Activated CD4-positive, alpha-beta T cell treated with anti-CD3 and anti-CD28 coated beads, Interleukin-10, Interleukin-2, amounts not matched to agents 100 ng/mL and 50 ng/mL, durations not matched to agents 16 hours and 8 hours (primary cell): ENCODE data around the gene TMEM131.
A peak's percentile ranks its signal among the peaks of the same experiment; 100 is the strongest.
"Not testable (repeated sequence)": the region's sequence is repeated elsewhere in the genome, so short reads cannot be mapped to it uniquely, and the experiment has no call there.

Experiments
- DNase-seq: peaks from one replicate; pipeline ENCODE4 v3.0.0-alpha.2; 2020

The TMEM131 gene, protein sequence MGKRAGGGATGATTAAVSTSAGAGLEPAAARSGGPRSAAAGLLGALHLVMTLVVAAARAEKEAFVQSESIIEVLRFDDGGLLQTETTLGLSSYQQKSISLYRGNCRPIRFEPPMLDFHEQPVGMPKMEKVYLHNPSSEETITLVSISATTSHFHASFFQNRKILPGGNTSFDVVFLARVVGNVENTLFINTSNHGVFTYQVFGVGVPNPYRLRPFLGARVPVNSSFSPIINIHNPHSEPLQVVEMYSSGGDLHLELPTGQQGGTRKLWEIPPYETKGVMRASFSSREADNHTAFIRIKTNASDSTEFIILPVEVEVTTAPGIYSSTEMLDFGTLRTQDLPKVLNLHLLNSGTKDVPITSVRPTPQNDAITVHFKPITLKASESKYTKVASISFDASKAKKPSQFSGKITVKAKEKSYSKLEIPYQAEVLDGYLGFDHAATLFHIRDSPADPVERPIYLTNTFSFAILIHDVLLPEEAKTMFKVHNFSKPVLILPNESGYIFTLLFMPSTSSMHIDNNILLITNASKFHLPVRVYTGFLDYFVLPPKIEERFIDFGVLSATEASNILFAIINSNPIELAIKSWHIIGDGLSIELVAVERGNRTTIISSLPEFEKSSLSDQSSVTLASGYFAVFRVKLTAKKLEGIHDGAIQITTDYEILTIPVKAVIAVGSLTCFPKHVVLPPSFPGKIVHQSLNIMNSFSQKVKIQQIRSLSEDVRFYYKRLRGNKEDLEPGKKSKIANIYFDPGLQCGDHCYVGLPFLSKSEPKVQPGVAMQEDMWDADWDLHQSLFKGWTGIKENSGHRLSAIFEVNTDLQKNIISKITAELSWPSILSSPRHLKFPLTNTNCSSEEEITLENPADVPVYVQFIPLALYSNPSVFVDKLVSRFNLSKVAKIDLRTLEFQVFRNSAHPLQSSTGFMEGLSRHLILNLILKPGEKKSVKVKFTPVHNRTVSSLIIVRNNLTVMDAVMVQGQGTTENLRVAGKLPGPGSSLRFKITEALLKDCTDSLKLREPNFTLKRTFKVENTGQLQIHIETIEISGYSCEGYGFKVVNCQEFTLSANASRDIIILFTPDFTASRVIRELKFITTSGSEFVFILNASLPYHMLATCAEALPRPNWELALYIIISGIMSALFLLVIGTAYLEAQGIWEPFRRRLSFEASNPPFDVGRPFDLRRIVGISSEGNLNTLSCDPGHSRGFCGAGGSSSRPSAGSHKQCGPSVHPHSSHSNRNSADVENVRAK (N-terminal part only)

DNA sequence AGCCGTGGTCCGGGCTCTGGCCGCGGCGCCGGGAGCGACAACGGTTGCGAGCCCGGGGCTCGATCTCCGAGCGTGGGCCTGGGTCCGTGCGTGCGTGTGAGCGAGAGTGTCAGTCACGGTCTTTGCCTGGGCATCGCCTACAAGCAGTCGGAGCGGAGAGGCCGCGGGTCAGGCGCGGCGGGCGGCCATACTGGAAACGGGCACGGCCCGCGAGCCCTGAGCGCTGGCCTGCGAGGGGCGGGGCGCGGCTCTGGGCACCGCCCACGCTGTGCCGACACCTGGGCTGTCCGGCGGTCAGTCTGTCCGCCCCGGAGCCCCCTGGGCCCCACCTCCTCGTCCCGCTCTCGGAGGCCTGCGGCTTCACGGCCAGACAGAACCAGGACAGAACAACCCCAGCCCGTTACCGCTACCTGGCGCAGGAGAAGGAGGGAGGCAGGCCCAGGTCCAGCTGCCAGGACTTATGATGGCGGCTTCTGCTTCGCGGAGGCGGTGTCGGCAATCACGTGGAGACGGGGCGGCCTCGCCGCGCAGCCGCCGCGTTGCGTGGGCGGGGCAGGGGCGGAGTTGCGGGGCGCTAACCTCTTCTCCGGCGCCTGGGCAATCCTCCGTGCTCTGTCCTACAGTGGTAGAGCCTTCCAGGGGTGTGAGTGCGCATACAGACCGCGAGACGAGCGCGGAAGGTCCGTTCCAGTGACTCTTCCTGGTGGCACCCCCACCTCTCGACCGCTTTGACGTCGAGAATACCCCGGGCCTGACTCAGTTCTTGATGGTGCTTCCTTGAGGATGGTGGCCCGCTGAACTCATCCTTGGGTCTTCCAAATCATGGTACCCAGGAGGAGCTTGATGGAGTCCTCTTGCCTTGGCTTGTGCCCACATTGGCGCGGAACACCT lies at the start of gene TMEM131:
TMEM131 (minus strand) TSS at position 215 of the 891 bp plus-strand sequence. CDS start 286 bp downstream, outside the sequence.
- DNase-seq = peak; percentile 97

DNA sequence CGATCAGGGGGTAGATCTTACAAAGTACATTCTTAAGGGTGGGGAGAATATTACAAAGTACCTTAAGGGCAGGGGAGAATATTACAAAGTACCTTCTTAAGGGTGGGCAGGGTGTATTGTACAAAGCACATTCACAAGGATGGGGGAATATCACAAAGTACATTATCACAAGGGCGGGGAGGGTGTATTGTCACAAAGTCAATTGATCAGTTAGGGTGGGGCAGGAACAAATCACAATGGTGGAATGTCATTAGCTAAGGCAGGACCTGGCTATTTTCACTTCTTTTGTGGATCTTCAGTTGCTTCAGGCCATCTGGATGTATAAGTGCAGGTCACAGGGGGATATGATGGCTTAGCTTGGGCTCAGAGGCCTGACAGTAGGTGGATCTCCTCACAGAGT lies 49.0 kb upstream of the TMEM131 start:
- DNase-seq = not testable (repeated sequence)

DNA sequence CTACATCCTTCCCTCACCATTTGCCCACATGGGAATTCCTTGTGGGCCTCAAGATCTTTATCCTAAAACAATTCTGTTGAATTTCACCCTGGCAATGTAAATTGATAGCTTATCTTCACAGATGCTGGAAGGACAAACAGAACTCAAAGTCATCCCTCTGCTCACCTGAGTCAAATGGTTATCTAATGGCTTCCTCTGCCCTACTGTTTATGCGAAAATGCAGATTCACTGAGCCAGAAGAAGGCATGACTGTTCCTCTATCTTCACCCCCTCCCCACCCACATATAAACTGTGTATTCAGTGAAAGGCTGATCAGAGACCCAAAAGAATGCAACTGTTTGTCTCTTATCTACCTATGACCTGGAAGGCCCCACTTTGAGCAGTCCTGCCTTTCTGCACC lies 47.4 kb upstream of the TMEM131 start:
- no peak for DNase-seq

DNA sequence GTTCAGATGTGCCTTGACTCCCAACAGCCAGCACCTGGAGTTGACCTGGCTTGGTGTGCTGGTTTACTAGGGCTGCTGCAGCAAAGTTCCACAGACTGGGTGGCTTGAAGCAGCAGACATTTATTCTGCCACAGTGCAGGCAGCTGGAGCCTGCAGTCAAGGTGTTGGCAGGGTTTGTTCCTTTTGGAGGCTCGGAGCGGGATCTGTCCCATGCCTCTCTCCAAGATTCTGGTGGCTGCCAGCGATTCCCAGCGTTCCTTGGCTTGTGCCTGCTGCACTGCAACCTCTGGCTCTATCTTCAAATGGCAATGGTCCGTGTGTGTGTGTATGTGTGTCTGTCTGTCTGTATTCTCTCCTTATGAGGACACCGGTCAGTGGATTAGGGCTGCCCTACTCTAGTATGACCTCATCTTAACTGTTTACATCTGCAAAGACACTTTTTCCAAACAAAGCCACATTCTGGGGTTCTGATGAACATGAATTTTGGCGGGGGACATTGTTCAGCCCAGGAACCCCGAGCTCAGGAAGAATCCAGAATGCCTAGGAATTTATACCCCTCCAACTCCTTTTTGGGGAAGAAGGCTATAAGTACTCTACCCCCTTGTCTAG lies 44.7 kb upstream of the TMEM131 start:
- no peak for DNase-seq

DNA sequence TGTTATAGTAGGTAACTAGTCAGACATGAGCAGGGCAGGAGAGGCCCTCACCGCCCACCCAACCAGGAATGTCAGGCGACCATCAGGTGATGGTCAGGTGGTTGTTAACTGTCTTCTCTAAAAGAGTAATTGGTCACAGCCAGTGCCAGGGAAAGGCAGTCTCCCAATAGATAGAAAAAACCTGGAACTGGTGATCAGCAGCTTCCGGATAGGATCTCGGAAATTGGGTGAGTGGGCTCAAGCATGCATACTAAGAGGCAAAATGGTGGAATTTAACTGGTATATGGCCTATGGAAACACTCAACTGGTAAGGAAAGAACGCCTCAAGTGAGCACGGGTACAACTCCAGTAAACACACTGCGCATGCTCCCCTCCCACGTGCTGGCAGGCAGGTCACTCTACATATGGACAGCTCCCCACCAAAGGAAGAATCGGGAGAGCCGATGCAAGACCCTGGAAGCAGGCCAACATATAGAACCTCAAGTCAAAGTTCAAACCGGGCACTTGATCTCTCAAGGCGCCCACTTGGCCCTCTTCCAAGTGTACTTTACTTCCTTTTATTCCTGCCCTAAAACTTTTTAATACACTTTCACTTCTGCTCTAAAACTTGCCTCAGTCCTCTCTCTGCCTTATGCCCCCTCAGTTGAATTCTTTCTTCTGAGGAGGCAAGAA lies 43.5 kb upstream of the TMEM131 start:
- DNase-seq = no peak

DNA sequence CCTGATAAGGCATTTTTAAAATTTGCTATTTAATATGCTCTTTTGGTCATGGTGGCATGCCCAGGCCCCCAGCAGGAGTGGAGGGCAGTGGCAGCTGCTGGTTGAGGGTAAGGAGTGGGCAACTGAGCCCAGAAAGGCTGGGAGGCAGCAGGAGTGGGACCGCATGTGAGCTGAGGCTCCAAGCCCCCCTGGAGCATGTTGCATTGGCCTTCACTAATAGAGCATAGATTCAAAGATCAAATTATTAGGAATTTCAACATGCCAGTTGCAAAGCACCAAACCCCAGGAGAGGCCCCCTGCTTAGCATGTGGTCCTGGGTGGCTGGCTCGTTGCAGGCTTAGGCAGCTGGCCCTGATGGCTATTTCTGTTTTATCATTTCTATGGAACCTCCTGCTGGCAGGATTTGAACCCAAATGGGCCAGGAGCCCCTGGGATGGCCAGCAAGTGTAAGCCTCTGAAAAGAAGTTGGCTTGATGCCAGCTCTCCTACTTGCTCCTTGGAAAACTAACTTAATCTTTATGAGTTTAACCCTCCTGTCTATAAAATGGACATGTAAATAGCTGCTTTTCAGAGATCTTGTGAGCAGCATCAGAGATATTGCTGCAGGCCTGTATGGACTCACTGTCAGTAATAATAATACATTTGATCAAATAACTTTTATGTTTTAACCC lies 42.1 kb upstream of the TMEM131 start:
- DNase-seq = no peak

DNA sequence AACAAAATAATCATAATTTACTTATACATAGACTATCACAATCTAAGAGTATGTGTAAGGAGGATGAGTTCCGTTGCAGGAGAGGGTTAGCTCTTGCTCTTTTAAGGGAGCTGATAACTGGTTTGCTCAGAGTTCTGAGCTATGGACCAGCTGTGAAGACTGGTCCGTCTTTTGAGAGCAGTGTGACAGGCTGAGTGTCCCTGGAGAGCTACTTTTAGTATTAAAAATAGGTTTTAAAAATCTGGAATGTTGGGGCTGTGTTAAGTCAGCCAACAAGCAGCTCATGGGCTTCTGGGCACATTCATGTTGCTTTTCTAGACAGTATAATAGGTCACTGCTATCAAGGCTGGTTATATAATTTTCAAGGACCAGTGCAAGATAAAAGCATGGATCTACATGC lies 41.5 kb upstream of the TMEM131 start:
- no peak for DNase-seq

DNA sequence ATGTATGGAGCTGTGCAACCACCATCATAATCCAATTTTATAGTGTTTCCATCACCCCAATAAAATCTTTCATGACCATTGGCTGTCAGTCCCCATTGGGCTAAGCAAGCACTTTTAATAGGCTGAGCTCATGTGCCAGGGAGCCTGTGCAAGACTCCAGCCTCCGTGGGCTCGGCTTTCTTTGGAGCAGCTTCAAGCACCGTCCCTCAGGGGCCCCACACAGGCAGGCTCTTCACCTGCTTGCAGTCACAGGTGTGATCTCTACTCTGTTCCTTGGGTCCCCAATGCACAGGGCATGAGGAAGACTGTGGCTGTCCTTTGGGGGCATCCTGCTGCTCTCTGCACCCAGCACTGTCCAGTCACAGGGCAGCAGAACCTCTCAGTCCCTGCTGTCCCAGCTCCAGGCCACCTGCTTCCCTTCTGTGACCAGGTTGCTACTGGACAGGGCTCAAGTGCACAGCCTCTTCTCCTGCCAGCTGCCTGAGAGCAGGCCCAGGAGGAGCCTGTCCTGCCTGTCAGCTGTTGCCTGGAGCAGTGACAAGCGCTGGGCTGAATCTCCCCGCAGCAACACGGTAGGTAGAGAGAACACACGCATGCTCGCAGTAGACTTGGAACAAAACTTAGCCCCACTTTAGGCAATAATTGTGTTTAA lies 40.7 kb upstream of the TMEM131 start:
- DNase-seq = no peak

DNA sequence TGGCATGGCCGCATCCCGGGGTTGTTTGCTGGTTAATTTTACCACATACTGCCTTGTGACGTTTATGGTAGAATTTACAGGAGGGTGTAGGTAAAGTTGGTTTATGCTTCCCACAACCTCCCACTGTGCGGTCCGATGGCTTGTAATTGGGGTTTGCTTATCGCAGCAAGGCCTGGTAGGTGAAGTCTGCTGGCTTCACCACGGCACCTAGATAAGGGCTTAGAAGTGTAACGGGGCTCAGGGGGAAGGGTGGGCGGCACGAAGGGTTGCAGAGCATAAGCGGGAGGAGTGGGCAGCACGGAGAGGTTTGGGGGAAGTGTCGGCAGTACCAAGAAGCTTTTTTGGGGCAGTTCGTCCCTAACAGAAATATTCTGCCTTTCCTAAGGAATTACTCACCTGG lies 39.0 kb upstream of the TMEM131 start:
- DNase-seq = no peak

DNA sequence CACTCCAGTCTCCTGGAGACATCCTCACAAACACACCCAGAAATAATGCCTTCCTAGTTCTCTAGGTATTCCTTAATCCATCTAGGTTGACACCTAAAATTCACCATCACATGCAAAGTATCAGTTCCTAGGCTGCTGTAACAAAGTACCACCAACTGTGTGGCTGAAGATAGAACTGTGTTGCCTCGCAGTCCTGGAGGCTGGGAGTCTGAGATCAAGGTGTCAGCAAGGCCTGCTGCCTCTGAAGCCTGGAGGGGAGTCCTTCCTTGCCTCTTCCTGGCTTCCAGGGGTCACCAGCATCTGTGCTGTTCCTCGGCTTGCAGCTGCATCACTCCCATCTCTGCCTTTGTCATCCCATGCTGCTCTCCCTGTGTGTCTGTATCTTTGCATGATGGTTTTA lies 36.3 kb upstream of the TMEM131 start:
- no peak for DNase-seq

DNA sequence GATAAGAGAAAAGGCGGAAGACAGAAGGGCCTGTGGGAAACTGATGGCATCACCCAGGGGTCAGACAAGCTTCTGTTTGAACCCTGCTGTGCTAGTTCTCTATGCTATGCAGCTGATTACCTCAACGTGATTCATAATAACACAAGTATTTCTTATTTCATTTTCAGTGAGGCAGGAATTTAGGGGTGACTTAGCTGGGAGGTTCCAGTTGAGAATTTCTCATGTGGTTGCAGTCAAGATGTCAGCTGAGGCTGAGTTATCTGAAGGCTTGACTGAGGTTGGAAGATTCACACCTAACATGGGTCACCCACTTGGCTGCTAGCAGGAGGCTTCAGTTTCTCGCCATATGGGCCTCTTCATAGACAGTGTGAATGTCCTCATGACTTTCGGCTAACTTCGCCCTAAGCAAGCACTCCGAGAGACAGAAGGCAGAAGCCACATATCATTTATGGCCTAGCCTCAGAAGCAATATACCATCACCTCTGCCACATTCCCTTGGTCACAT lies 34.0 kb upstream of the TMEM131 start:
- no peak for DNase-seq

DNA sequence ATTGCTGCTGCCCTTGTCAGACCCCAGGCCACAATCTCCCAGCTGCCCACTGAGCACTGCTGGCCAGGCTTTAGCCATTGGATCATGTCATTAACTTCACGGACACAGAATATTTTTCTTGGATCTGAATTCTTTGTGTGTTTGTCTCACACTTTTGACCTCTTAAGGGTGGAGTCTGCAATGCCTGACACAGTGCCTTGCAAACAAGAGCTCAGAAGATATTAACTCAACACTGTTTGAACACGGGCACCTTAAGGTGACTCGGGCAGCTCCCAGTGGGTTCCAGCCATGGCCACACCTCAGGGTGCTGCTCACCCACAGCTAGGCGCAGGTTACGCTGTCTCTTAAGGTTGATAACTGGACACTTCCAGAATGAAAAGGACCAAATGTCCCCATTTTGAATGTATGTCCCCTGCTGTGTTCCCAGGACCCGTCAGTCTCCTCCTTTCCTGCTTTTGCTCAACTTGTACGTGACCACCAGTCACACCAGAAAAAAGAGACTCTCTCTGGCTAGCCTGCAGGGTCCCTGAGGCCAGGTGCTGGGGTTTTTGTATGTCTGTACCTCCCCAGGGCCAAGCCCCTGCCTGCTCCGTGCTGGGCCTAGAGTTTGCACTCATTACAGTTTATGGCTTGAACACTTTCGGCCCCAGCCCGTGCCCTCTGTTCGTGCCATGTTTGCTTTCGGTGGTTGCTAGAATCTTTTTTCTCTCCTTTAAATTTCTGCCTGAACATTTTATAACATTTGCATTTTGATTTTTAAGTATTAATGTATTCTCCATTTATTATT lies 33.4 kb upstream of the TMEM131 start:
- DNase-seq = no peak

DNA sequence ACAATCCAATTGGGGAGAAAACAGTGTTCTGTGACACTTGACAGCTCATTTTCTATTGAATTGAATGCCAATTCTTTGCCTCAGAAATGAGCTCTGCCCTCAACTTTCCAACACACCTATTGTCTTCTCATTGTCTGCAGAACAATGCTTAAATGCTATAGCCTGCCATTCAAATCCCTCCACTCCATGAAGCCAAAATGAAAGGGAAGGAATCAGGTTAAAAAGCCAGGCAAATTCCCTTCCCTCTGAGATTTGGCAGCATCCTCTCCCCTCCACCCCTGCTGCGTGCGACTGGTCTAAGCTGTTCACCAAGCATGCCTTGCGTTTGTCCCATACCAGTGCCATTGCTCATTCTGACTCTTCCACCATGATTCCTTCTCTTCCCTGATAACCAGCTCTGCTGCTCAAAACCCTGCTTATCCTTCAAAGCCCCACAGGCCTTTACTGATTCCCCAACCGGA lies 32.4 kb upstream of the TMEM131 start:
- DNase-seq = no peak

DNA sequence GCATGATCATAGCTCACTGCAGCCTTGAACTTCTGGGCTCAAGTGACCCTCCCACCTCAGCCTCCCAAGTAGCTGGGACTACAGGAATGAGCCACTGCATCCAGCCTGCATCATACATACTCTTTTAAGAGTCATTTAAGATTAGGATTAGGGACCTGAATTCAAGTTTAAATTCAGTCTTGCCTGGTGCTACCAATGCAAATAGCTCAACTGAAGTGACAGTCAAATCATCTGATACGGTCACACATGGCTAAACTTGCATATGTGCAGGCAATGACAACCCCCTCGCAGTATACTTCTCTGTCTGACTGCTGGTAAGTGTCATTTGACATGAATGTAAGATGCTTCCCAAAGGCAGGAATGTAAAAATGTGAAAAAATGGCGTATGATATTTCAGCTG lies 31.8 kb upstream of the TMEM131 start:
- no peak for DNase-seq

DNA sequence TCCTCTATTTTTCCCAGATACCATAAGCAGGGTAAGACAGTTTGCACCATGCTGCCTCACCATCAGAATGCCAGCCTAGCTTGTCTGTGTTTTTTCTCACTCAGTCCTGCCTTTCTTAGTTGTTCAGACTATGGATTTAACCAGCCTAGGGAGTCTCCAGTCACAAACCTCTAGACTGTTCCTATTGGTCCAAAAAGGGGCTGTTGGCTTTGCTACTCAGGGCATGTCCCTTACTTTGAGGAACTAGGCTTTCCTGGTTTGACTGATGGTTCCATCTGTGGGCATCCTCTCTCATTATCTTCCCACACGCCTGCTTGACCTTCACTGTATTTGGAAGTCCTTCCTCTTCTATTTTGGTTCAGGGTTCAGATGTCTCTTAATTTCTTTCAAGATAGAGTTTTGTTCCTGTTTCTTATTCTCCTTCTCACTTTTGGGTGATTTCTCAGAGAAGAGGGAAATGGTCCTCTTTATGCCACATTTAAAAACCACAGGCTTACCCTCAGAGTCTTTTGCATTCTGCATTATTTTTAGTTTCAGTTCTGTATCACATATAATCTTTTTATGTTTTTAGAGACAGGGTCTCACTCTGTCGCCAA lies 31.3 kb upstream of the TMEM131 start:
- DNase-seq = no peak

DNA sequence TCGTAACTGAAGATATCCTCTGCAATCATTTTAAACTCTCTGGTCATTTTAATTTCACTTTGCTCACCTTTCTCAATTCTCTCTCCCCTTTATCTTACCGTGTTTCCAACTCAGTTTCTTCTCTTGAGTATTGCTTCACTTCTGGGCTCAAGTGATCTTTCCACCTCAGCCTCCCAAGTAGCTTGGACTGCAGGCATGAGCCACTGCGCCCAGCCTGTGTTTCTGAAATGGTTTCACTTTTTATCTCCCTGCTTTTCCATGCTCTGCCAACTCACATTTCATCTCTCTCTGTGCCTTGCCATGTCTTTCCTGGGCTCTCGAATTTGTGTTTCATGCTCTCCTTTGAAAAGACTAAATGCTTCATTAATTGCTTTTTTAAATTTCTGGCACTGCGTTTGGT lies 30.5 kb upstream of the TMEM131 start:
- no peak for DNase-seq

DNA sequence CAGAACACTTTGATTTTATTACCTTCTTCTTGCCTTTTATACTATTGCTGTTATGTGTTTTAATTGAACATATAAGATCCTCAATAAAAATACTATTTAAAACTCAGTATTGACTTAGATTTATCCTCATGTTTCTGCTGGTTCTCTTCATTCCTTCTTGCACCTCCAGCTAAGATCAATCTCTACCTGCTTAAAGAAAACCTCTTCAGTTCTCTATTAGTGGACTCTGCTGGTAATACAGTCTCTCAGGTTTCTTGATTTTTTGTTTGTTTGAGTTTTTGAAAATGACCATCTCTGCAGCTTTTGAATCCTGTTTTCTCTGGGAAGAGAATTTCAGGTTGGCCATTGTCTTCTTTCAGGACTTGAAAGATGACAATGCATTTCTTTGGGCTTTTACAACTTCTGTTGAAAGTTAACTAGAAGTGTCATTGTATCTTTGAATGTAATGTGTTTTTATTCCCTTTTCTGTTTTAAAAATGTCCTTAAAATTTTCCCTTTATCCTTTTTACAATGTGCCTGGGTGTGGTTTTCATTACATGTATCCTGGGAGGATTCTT lies 29.8 kb upstream of the TMEM131 start:
- DNase-seq = no peak

DNA sequence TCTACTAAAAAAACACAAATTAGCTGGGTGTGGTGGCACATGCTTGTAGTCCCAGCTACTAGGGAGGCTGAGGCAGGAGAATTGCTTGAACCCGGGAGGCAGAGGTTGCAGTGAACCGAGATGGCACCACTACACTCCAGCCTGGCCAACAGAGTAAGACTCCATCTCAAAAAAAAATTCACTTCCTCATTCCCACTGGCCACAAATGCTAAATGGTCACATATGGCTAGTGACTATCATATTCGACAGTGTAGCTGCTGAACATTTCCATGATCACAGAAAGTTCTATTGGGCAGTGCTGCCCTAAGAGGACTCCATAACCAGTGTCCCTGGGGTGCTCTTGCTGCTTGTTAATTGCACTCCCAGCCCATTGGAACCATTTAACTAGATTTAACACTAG lies 26.3 kb upstream of the TMEM131 start:
- DNase-seq = not testable (repeated sequence)
